Breast epithelium (tissue), 3 donors: ENCODE data around the gene KIF6.

ENCODE experiments used
- POLR2AphosphoS5 ChIP-seq, 3 donors: sonication (generic); formaldehyde crosslinking; IDR thresholded peaks; one replicate each; pipeline ENCODE4 v1.6.1; 2017; ENCODE audit warnings: antibody characterized with exemption in 3 of 3
- TF ChIP-seq, protein P1 (sequence below), 3 donors: fragments of 450-650 bp; IDR thresholded peaks; one replicate each; pipeline ENCODE4 v1.5.1; 2016 to 2017; ENCODE audit warnings: antibody characterized with exemption in 3 of 3, mild to moderate bottlenecking in 3 of 3, moderate library complexity in 3 of 3

DNA sequence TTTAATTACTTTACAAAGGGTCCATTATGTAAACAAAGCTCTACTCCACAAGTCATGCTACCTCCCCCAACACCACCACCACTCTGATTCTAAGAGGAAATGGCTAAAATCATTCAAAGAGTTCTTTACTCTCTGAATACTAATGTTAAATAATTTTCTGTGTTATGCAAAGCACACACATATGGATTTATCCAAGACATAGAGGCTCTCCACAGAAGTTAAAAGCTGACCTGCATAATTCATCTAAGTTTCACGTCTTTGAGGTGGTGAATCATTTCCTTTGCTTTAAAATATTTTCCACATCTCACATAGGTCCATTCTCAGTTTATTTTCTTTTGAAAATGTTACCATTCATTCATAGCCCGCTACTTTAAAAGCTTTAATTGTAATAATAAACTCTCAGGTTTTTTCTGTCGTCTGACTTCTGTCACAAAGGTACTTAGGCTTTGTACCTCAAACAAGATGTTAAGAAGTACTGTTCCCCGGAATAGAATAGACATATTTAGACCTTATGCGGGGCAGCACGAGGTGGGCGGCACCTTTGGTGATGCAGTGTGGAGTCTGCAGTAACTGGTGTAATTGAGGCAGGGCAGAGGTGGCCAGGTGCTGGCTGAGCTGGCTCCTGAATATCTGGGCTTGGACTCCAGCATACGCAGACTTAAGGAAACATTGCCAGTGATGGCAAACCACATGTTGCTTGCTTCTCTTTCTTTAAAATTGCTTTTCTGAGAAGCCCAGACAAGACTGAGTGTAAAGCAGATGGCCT, 55.8 kb downstream of the KIF6 start:
- TF ChIP-seq, protein P1, sequence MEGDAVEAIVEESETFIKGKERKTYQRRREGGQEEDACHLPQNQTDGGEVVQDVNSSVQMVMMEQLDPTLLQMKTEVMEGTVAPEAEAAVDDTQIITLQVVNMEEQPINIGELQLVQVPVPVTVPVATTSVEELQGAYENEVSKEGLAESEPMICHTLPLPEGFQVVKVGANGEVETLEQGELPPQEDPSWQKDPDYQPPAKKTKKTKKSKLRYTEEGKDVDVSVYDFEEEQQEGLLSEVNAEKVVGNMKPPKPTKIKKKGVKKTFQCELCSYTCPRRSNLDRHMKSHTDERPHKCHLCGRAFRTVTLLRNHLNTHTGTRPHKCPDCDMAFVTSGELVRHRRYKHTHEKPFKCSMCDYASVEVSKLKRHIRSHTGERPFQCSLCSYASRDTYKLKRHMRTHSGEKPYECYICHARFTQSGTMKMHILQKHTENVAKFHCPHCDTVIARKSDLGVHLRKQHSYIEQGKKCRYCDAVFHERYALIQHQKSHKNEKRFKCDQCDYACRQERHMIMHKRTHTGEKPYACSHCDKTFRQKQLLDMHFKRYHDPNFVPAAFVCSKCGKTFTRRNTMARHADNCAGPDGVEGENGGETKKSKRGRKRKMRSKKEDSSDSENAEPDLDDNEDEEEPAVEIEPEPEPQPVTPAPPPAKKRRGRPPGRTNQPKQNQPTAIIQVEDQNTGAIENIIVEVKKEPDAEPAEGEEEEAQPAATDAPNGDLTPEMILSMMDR (IDR thresholded peaks at IDR 0.05): no peak
- no peak for TF ChIP-seq POLR2AphosphoS5 (IDR thresholded peaks at IDR 0.05)
